GM19438 (cell line): ENCODE measurements around the gene NTPCR.
"Not testable (repeated sequence)": the region's sequence is repeated elsewhere in the genome, so short reads cannot be mapped to it uniquely, and the experiment has no call there.

Experiments used
- ATAC-seq: cut with Tn5 transposase; IDR thresholded peaks from one replicate; pipeline ENCODE4 v1.9.1; 2021; ENCODE audit warnings: low read depth; ENCODE audit not compliant: unreplicated experiment

The NTPCR gene, protein sequence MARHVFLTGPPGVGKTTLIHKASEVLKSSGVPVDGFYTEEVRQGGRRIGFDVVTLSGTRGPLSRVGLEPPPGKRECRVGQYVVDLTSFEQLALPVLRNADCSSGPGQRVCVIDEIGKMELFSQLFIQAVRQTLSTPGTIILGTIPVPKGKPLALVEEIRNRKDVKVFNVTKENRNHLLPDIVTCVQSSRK

GRCh38 chr1:232950197-232951176, at the start of gene NTPCR:
Gene NTPCR (plus strand): TSS chr1:232950611. CDS start chr1:232950711, 100 bp downstream.
- peak; percentile 87 for ATAC-seq

DNA sequence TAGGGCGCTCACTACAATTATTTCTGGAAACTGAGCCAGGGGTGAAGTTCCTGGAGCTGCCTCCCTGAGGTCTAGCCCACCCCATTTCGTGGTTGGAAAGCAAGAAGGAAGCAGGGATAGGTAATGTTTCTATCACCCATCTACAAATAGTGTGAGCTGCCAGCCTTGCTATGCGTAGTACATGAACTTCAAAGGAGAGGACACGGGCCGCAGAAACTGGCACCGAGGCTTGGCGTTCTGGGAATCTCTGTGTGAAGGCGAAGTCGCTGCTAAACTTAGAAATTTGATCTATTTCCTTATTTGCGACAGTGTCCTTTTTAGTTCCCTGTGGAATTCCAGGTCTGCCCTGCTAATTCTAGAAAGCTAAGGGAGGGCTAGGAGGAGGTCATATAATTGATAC, 49.6 kb upstream of the NTPCR start:
- ATAC-seq: no peak

DNA sequence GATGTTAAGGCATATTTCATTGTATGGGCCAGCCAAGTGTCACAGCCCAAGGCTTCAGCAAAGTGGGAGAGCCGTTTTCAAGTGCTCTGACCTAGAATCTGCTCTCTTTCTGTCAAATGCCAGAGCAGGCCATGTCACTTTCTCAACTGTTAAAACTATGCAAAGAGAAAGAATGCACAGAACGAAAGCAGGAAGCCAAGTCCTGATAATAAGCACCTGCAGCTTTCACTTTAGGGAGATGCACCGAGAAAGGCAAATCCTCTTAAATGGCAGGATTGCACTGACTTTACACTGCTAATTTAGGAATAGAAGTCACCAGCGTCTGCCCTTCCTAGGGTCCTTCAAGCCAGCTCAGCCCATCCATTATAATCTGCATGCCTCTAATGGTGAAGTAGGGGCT, 49.2 kb upstream of the NTPCR start:
- no peak for ATAC-seq

GRCh38 chr1:232902774-232903350, 47.5 kb upstream of the NTPCR start:
- ATAC-seq: no peak

DNA sequence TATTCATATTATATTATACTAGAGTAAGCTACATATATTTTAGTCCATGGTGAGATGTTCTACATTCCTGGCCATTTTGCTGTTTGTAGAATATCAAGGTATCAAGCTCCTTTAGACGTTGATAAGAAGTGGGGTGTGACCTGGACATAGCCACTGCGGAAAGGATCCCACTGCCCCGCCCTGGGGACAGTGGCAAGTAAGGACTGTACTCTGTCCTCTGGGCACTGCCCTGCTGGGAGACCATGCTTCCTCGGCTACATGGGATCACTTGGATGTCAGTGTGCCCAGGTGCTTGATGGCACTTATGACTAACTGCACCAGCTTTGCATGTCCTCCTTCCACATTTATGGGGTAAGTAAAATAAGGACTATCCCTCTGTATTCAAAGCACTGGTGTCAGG, 46.3 kb upstream of the NTPCR start:
- no peak for ATAC-seq

- ATAC-seq: no peak
Observed at GRCh38 chr1:232904566-232904965, 45.8 kb upstream of the NTPCR start.

DNA sequence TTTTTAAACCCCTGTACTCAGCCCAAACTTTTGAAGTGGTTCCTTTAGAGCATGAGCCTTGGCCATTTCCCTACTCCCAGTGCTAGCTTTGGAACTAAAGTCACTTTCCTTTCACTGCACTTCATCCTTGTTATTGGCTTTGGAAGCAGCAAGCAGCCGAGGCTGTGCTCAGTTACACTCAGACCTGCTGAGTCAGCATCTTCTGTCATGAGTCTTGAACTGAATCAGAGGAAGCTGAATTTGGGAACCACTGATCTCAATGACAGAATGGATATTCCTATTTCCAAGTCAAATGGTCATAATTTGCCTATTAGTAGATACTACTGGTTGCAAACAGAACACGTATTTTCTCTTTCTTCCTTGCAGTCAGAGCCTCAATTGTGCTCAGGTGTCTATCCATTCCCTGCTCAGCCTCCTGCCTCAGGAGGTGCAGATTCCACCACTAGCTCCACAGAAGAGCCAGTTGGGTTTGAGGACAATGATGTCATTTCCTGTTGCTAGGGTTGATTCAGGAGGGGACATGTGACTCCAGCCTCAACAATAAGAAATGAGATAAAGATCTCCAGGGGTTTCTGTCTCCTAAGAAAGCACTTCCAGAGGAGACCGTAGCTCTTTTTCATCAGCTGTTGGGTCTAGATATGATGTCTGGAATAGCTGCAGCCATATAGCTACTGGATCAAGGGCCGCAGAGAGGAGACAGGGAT, 44.9 kb upstream of the NTPCR start:
- no peak for ATAC-seq

GRCh38 chr1:232906441-232906840, 44.0 kb upstream of the NTPCR start:
- ATAC-seq: no peak

- ATAC-seq: no peak
Observed at GRCh38 chr1:232908831-232909230, 41.6 kb upstream of the NTPCR start.

DNA sequence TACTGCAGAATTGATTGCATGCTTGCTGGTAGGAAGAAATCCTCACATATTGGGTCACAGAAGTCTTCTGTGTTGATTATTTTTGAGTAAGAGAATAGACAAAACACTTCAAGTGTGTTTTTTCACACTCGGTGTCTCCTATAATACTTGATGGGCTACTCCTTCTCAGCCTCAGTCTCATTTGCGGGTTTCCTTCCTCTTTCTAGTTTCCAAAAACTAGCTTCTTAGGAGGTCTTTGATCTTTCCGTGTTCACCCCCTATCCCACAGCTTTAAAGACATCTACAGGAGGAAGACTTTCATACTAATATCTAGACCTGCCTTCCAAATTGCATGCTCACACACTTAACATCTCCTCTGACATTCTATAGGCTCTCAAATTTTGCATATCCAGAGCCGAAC, 40.7 kb upstream of the NTPCR start:
- no peak for ATAC-seq

DNA sequence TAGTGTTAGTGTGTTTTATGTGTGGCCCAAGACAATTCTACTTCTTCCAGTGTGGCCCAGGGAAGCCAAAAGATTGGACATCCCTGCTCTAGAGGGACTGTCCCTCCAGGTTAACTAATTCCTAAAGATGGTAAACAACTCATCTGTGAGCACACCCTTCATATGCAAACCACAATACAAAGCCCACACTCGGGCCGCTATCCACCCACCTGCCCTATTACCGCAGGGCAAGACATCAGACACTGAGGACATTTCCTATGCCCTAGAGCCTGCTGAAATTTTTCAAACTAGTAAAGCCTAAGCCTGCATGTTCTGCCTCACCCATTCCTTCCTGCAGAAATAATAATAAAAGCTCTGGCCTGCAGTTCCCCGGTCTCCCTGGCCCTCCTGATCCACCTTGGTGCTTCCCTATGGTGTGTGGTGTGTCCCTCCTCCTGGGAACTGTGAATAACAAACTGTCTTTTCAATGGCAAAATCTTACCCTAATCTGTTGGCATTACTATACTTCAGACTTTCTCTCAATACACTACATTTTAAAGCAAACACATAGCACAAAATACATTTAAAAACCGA, 39.3 kb upstream of the NTPCR start:
- ATAC-seq: no peak

GRCh38 chr1:232912845-232913580, 37.4 kb upstream of the NTPCR start:
- no peak for ATAC-seq

- not testable (repeated sequence) for ATAC-seq
Observed at GRCh38 chr1:232914271-232914670, 36.1 kb upstream of the NTPCR start.

DNA sequence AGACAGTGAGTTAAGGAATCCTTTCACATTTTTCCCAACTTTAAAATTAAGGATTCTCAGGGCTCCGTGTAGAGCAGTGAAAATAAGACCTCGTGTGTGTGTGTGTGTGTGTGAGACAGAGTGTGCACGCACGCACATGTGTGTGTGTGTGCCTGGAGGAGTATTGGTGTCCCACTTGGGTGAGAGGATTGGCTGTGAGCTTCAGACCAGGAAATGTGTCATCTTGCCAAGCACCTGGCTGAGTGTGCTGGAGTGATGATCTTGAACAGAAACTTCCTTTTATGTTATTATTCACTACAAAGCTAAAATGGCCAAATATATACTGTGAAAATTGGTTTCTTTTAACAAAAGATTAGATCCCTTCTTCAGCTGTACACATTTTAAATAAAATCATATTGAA, 35.2 kb upstream of the NTPCR start:
- no peak for ATAC-seq

DNA sequence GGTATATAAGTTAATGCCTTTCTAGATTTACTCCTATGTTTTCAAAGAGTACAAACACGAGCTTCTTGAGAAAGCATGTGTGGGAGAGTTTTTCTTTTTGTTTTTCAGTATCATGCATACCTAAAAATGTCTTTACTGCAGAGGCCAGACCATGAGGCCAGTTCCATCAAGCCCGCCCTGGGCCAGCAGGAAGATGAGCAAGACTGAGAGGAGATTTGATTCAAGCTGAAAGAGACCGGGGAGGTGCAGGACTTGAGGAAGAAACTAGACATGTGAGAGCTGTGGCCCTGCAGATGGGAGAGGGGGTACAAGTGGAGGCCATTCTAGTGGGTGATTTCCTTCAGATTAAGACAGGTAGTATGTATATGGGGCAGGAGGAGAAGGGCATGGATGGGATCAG, 33.4 kb upstream of the NTPCR start:
- no peak for ATAC-seq

DNA sequence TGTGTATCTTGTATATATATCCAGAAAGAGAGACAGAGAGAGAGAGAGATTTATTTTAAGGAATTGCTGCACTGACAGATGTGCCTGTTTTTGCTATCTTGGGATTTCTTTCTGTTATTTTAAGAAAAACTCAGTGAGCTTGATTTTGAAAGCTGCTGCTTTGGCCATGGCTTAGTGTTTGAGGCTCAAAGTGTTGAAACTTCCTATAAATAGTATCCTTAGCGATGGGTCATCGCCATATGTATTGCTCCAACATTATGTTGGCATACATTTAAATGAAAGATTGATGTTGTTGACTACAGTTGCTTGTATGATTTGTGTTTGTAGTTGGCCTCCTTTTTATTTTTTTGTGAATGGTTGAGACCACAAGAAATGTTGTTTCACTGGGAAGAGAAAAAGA, 29.0 kb upstream of the NTPCR start:
- no peak for ATAC-seq

DNA sequence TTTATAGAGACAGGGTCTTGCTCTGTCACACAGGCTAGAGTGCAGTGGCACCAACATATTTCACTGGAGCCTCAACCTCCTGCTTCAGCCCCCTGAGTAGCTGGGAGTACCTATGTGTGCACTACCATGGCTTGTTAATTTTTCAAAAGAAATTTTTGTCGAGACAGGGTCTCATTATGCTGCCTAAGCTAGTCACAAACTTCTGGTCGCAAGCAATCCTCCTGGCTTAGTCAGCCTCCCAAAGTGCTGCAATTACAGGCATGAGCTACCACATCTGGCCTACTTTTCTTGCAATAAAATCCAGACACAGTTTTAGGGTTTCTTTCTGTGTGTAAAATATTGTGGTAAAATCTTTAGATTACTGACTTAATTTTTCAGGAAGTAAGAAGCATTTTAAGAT, 27.9 kb upstream of the NTPCR start:
- ATAC-seq: no peak

DNA sequence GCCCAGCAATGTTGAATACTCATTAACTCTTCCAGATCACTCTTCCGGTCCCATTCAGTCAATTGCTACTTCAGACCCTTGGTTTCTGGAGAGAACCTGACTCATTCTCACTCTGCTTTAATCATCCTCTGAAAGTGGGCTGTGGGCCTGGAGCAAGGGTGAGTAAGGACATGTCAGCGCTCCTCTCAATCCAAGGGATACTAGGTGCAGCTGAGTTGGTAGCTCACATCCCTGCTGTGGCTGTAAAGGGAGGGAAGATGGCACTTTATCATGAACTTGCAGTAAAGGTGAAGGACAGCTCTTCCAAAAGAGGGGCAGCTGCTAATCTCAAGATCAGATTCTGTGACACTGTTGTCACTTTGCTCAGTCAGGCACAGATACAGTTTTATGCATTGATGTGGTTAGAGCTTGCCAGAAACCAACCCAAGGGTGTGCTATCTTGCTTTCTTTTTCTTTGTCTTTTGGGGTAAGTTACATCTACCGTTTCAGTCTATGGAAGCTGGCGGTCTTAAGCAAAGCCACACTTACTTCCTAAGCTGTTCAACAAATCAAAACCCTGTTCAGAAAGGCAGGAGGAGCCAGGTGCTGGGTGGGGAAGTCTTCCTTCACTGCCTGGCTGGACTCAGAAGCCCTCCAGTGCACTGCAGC, 26.5 kb upstream of the NTPCR start:
- no peak for ATAC-seq

GRCh38 chr1:232924874-232925273, 25.5 kb upstream of the NTPCR start:
- ATAC-seq: no peak
